DOHH2 (cell line): ENCODE measurements around the gene FAM83C.

Experiments
- H3F3A ChIP-seq: fragments of 200-600 bp; sonication (generic), shearing (Covaris generic); 2 replicates; pipeline ENCODE4 v1.6.0; 2016; ENCODE audit warnings: antibody characterized with exemption, mild to moderate bottlenecking; ENCODE audit not compliant: control insufficient read depth, insufficient read depth
- H3K27ac ChIP-seq: fragments of 200-600 bp; sonication (generic); 2 replicates; pipeline ENCODE4 v1.5.1; 2014; ENCODE audit warnings: low read depth, mild to moderate bottlenecking, low read length, moderate library complexity
- H3K27me3 ChIP-seq: fragments of 200-600 bp; sonication (generic); 2 replicates; pipeline ENCODE4 v1.6.1; 2014; ENCODE audit warnings: mild to moderate bottlenecking, low read length, mixed read lengths; ENCODE audit not compliant: control insufficient read depth
- H3K36me3 ChIP-seq: fragments of 200-600 bp; sonication (generic); 2 replicates; pipeline ENCODE4 v1.6.1; 2014; ENCODE audit warnings: mild to moderate bottlenecking, low read length, moderate library complexity, mixed read lengths; ENCODE audit not compliant: control insufficient read depth
- H3K4me1 ChIP-seq: fragments of 200-600 bp; sonication (generic); 2 replicates; pipeline ENCODE4 v1.6.1; 2014; ENCODE audit warnings: mild to moderate bottlenecking, low read length, mixed read lengths; ENCODE audit not compliant: control insufficient read depth
- H3K4me2 ChIP-seq: fragments of 200-600 bp; sonication (generic); 2 replicates; pipeline ENCODE4 v1.6.0; 2014; ENCODE audit warnings: mild to moderate bottlenecking, low read length, moderate library complexity
- H3K4me3 ChIP-seq: fragments of 200-600 bp; sonication (generic); 2 replicates; pipeline ENCODE4 v1.5.1; 2014; ENCODE audit warnings: mild to moderate bottlenecking, low read length, mixed read lengths
- H3K79me2 ChIP-seq: fragments of 200-600 bp; sonication (generic); 2 replicates; pipeline ENCODE4 v1.6.1; 2014; ENCODE audit warnings: mild to moderate bottlenecking, low read length, mixed read lengths; ENCODE audit not compliant: control insufficient read depth
- H3K9me2 ChIP-seq: fragments of 200-600 bp; sonication (generic); replicated peaks from 2 replicates; pipeline ENCODE4 v1.6.1; 2014; ENCODE audit warnings: mild to moderate bottlenecking, low read length, mixed read lengths; ENCODE audit not compliant: control insufficient read depth
- H3K9me3 ChIP-seq: fragments of 200-600 bp; sonication (generic); 2 replicates; pipeline ENCODE4 v1.6.1; 2014; ENCODE audit warnings: antibody characterized with exemption, low read length, mixed read lengths; ENCODE audit not compliant: control insufficient read depth, insufficient read depth
- H4K20me1 ChIP-seq: fragments of 200-600 bp; sonication (generic); 2 replicates; pipeline ENCODE4 v1.6.0; 2014; ENCODE audit warnings: low read depth, mild to moderate bottlenecking, antibody characterized with exemption, low read length, moderate library complexity; ENCODE audit not compliant: control insufficient read depth, insufficient read depth
- CTCF ChIP-seq: fragments of 200-600 bp; sonication (generic); IDR thresholded peaks from one replicate; pipeline ENCODE4 v1.5.1; 2014; ENCODE audit warnings: antibody characterized with exemption, mild to moderate bottlenecking, low read depth, low read length; ENCODE audit not compliant: poor library complexity, severe bottlenecking
- EZH2phosphoT487 ChIP-seq: fragments of 200-600 bp; sonication (generic); IDR thresholded peaks from 2 replicates; pipeline ENCODE4 v1.6.1; 2017; ENCODE audit warnings: borderline replicate concordance, mild to moderate bottlenecking, antibody characterized with exemption, low read length, moderate library complexity, mixed read lengths

The FAM83C gene

GRCh38 chr20:35311409-35311808 lies 19.2 kb upstream of the FAM83C start:
- Histone ChIP-seq H3K4me3 (no peak overlapping the region), H3K79me2 (no peaks in the 10 kb centered on the region), H3K27ac (no peak overlapping the region), H3K36me3 (peaks cover 12% of the 10 kb centered on the region), H4K20me1 (no peaks in the 10 kb centered on the region), H3K9me3 (no peaks in the 10 kb centered on the region), H3K9me2 (no peaks in the 10 kb centered on the region), H3F3A (no peaks in the 10 kb centered on the region), H3K4me1 (no peaks in the 10 kb centered on the region), H3K4me2 (no peak overlapping the region), H3K27me3 (no peaks in the 10 kb centered on the region)
- no peak for TF ChIP-seq CTCF
- no peak for TF ChIP-seq EZH2phosphoT487

GRCh38 chr20:35307666-35308653 lies 15.7 kb upstream of the FAM83C start:
- TF ChIP-seq EZH2phosphoT487 (no peak), CTCF (no peak)
- H3K9me3 ChIP-seq: no peaks in the 10 kb centered on the region
- H3K27ac ChIP-seq: no peak overlapping the region
- no peaks in the 10 kb centered on the region for H3K9me2 ChIP-seq
- no peaks in the 10 kb centered on the region for H4K20me1 ChIP-seq
- no peak overlapping the region for H3K4me2 ChIP-seq
- H3K4me1 ChIP-seq: peaks cover 7% of the 10 kb centered on the region; the same call in 1 of the 2 replicates
- no peak overlapping the region for H3K4me3 ChIP-seq
- no peaks in the 10 kb centered on the region for H3K79me2 ChIP-seq
- no peaks in the 10 kb centered on the region for H3F3A ChIP-seq
- H3K27me3 ChIP-seq: no peaks in the 10 kb centered on the region
- H3K36me3 ChIP-seq: peaks cover 8% of the 10 kb centered on the region; the same call in 1 of the 2 replicates

GRCh38 chr20:35306931-35307517 lies 14.8 kb upstream of the FAM83C start:
- H4K20me1 ChIP-seq: no peaks in the 10 kb centered on the region
- peaks cover 7% of the 10 kb centered on the region; the same call in 1 of the 2 replicates for H3K4me1 ChIP-seq
- no peak overlapping the region for H3K4me3 ChIP-seq
- H3K27me3 ChIP-seq: no peaks in the 10 kb centered on the region
- TF ChIP-seq EZH2phosphoT487: no peak
- TF ChIP-seq CTCF: peak; percentile 83
- H3K4me2 ChIP-seq: no peak overlapping the region
- no peaks in the 10 kb centered on the region for H3K9me3 ChIP-seq
- no peak overlapping the region for H3K27ac ChIP-seq
- H3K36me3 ChIP-seq: peaks cover 4% of the 10 kb centered on the region; the same call in 1 of the 2 replicates
- no peaks in the 10 kb centered on the region for H3K9me2 ChIP-seq
- no peaks in the 10 kb centered on the region for H3K79me2 ChIP-seq
- no peaks in the 10 kb centered on the region for H3F3A ChIP-seq
